SK-N-MC (cell line): ENCODE data around the gene TRAF3.

Experiments
- EZH2 ChIP-seq: fragments of 200-600 bp; sonication (generic); IDR thresholded peaks from one replicate; pipeline ENCODE4 v1.6.1; 2017; ENCODE audit warnings: antibody characterized with exemption
- FOXP2 ChIP-seq: optimal IDR thresholded peaks from 2 replicates; pipeline ENCODE3; 2011; ENCODE audit warnings: mild to moderate bottlenecking, moderate library complexity; ENCODE audit not compliant: insufficient read depth; ENCODE audit errors: extremely low read length, control extremely low read depth
- POLR2AphosphoS5 ChIP-seq: IDR thresholded peaks from 2 replicates; pipeline ENCODE4 v1.6.1; 2012; ENCODE audit warnings: mild to moderate bottlenecking, low read depth, low read length, borderline replicate concordance

- TF ChIP-seq EZH2: no peak
- TF ChIP-seq POLR2AphosphoS5: no peak
- no peak for TF ChIP-seq FOXP2
Observed at GRCh38 chr14:102920273-102920997, 143.2 kb downstream of the TRAF3 start.
